Raji (cell line): ENCODE results near the gene PREP.

Source experiments
- POLR2A ChIP-seq: IDR thresholded peaks from 2 replicates; pipeline ENCODE4 v1.6.1; 2011; ENCODE audit warnings: low read depth, low read length, control low read depth; ENCODE audit not compliant: insufficient read depth

The PREP gene

DNA sequence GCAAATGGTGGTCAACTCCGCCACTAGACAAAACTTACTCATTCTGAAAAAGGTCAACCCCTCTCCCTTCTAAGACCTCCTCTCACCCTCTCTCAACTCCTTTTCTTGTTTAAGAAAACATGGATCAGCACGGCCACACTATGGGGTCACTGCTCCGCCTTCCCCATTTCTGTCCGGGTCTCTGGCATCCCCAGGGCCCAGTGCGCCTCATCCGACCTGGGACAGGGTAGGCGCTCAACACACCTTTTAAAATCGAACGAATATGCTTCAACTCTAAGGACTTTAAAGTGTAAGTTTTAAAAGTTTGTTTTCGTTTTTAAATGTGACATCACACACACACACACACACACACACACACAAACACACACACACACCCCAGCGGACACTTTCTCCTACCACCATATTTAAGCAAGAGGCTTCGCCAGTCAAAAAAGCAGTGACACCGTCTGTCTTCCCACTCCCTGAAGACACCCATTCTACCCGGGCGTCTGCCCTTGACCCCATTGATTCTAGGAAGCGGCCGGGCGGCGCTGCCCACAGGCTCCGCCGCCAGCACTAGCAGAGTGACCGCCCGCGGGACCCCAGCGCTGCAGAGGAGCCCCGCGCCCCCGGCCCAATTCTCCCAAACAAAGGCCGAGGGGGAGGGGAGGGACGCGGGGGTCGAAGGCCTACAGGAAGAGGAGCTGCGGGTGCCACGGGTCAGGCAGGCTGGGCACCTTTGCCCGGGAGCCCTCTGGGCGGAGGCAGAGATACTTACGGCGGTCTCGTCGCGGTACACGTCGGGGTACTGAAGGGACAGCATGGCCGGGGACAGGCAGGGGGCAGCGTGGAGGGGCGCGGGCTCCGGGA, 568 bp downstream of the PREP start:
- TF ChIP-seq POLR2A, result no peak

DNA sequence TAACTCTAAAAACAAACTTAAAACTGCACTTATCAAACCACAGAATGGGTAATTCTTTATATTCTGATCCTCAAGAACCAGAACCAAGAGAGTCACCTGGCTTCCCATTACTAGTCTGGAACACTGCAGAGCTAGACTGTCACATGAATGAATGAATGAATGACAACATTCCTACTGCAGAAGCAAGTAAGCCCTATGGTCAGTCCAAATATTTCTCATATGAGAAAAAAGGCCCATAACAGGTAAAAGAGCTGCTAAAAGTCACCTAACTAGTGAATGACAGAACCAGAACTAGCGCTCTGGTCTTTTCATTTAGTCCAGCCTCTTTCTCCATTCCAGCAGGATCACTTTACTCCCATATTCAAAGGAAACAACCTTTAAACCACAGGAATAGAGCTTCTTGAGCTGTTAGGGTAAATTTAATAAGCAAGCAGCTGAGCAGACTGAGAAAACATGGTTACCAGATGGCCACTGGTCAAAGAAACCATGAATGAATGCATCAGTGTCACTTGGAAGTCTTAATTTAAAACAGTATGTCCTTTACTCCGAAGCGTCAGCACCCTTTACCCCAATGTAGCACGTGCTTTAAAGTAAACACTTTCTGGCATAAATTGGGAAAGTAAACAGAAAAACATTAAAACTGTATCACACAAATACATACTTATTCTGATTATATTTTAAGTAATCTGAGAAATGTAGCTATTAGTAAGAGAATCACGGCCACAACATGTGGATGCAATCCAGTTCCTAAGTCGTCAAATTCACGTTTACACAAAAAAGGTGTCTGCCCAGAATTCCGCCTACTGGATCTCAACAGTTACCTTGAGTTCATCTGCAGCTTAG, 1.4 kb downstream of the PREP start:
- no peak for TF ChIP-seq POLR2A

- TF ChIP-seq POLR2A, result no peak
These were observed 2.4 kb downstream of the PREP start for GRCh38 chr6:105400501-105400900.

DNA sequence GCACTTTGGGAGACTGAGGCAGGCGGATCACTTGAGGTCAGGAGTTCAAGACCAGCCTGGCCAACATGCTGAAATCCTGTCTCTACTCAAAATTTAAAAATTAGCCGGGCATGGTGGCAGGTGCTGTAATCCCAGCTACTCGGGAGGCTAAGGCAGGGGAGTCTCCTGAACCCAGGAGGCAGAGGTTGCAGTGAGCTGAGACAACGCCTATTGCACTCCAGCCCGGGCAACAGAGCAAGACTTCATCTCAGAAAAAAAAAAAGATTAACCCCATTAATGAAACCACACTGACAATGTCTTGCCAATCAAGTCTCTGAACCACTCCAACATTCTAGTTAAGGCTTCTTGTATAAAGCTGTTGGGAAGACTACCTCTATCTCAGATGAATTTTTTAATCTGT, 4.0 kb downstream of the PREP start:
- no peak for TF ChIP-seq POLR2A

DNA sequence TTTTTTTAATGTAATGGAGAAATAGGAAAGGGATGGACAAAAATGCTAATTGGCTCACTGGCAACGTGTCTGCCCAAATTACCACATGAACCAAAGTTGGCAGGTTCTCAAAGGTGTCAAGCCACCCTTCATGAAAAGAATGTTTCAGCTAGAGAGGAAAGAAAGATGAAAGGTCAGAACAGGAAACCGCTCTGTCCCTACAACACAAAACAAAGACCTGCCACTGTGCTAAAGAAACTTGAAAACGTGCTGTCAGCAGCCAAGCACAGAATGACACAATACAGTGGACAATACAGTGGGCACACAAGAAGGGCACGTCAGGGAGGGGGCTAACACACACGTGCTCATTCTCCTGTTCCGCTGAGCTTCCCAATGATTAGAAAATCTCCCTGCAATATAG, 4.9 kb downstream of the PREP start:
- TF ChIP-seq POLR2A, result no peak

- no peak for TF ChIP-seq POLR2A
These were observed 11.2 kb downstream of the PREP start for GRCh38 chr6:105391705-105392104.

DNA sequence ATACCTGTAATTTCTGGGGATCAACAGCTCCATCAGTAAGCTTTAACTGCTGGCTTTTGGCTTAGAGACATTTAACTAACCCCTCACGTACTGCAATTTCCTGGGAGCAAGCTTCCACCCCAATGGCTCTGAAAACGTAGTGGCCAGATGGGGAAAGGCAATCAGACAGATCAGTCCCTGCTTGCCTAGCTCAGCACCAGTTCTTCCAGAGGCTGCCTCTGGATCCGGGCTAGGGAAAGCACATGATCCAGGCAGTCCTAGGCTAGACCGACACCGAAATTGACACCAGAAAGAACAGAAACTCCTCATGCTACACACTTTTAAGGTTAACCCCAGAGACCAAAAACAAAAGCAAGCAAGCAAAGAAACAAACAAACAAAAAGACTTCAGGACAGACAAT, 13.3 kb downstream of the PREP start:
- TF ChIP-seq POLR2A, result no peak

GRCh38 chr6:105388392-105388791, 14.5 kb downstream of the PREP start:
- TF ChIP-seq POLR2A, result no peak

GRCh38 chr6:105384004-105384403, 18.9 kb downstream of the PREP start:
- TF ChIP-seq POLR2A, result no peak

DNA sequence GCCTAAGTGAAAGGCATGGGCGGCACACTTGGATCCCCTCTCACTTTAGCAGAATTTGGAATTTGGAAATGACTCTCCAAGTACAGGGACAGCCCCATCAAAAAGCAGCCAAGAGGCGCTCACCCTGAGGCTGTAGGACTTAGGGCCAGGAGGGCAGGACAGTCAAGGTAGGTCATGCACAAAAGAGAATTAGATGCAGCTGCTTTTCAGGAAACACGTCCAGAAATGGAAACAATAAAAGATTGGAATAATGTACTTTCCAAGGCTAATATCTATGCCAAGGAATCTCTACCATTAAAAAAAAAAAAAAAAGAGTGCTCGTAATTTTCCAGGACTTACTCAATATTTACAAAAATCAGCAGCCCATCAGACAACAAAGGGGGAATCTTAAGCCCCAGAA, 19.9 kb downstream of the PREP start:
- TF ChIP-seq POLR2A, result no peak

DNA sequence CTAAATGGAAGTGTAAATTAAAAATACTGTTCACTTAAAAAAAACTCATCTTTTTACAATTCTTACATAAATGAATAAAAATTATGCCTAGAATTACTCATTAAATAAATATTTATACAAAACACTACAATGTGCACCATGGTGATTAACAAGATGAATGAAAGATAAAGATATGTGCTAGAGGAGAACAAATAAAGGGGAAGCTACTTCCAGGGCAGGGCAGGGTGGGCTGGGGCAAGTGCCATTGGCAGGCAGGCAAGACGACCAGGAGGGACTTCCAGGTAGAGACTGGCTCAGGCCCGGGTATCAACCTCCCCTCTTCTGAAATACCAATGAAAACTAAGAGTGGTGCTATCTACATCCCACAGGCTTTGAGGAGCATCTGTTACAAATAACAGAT, 20.4 kb downstream of the PREP start:
- TF ChIP-seq POLR2A, result no peak

GRCh38 chr6:105380634-105381033, 22.2 kb downstream of the PREP start:
- no peak for TF ChIP-seq POLR2A

DNA sequence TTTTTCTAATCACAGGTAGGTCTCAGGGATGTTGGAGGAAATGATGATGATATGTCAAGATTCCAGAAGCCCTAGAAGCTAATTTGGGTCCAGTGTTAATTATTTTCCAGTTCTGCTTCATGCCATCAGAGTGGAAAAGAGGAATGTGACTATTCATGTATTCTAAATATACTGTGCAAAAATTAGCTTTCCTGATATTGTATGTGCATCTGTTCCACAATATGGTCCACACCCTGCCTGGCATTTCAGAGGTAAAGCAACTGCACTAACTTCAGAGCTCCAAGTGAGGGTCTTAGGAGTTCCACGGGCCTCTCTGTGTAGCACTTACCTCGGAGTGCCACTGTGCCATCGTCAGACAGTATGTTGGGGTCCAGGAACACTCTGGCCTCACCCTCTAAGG, 27.1 kb downstream of the PREP start:
- TF ChIP-seq POLR2A, result no peak

DNA sequence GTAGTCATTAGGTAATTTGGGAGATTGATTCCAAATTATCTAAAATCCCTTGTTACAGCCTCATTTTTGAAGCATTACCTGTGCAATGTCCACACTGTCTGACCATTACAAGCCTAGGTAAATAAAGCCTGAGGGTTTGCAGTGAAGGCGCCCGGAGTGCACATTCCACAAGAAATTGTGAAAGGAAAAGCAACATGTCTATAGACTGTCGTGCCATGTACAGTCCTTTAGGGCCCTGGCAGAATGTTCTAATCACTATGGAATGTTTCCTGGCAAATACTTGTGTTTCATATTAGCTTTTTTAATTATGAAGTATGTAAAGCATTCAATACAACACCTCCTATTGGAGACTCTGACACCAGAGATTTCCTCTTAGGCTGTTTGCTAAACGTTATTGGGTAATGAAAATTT, 28.9 kb downstream of the PREP start:
- no peak for TF ChIP-seq POLR2A

DNA sequence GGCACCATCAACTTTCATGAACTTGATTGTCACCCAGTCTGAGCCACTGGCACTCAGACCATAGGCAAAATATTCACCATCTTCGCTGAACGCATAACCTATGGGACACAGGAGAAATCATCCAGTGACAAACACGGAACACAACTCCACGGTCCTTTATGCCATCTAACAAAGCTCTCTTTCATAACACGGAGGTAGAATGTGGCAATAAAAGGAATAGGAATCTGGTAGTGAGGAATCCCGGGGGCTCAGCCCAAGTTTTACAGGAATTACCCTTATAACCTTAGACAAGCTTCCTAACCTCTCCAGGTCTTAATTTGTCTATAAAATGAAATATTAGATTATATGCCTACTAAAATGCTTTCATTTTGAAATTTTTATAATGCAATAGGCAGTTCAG, 29.4 kb downstream of the PREP start:
- no peak for TF ChIP-seq POLR2A

GRCh38 chr6:105372849-105373182, 30.1 kb downstream of the PREP start:
- no peak for TF ChIP-seq POLR2A
